HEK293 (cell line): ENCODE data around the gene CPO.

Source experiments
- BCL11A ChIP-seq: fragments of 450-650 bp; formaldehyde crosslinking; IDR thresholded peaks from 2 replicates; pipeline ENCODE4 v1.5.1; 2016; ENCODE audit warnings: low read depth, missing biosample characterization, missing genetic modification characterization
- MYNN ChIP-seq: fragments of 450-650 bp; formaldehyde crosslinking; IDR thresholded peaks from 2 replicates; pipeline ENCODE4 v1.5.1; 2016; ENCODE audit warnings: missing biosample characterization, missing genetic modification characterization, borderline replicate concordance
- PBX3 ChIP-seq: sonication (generic); formaldehyde crosslinking; IDR thresholded peaks from 2 replicates; pipeline ENCODE4 v1.8.1; 2022; ENCODE audit warnings: mild to moderate bottlenecking, moderate library complexity, missing genetic modification reagents
- PRDM4 ChIP-seq: fragments of 450-650 bp; formaldehyde crosslinking; IDR thresholded peaks from 2 replicates; pipeline ENCODE4 v1.5.1; 2017; ENCODE audit warnings: missing biosample characterization, missing genetic modification characterization
- RBAK ChIP-seq: fragments of 450-650 bp; formaldehyde crosslinking; IDR thresholded peaks from 2 replicates; pipeline ENCODE4 v1.5.1; 2016; ENCODE audit warnings: missing biosample characterization, missing genetic modification characterization
- ZBTB49 ChIP-seq: fragments of 450-650 bp; formaldehyde crosslinking; IDR thresholded peaks from 2 replicates; pipeline ENCODE4 v1.5.1; 2016; ENCODE audit warnings: missing biosample characterization, missing genetic modification characterization, low read depth
- ZFP37 ChIP-seq: fragments of 450-650 bp; formaldehyde crosslinking; IDR thresholded peaks from 2 replicates; pipeline ENCODE4 v1.5.1; 2016; ENCODE audit warnings: missing biosample characterization, missing genetic modification characterization
- ZNF146 ChIP-seq: fragments of 450-650 bp; formaldehyde crosslinking; IDR thresholded peaks from 2 replicates; pipeline ENCODE4 v1.5.1; 2016; ENCODE audit warnings: missing biosample characterization, missing genetic modification characterization
- ZNF169 ChIP-seq: fragments of 450-650 bp; formaldehyde crosslinking; IDR thresholded peaks from 2 replicates; pipeline ENCODE4 v1.5.1; 2016; ENCODE audit warnings: missing biosample characterization, missing genetic modification characterization
- ZNF184 ChIP-seq: fragments of 450-650 bp; IDR thresholded peaks from 2 replicates; pipeline ENCODE4 v1.5.1; 2018; ENCODE audit warnings: missing biosample characterization, mild to moderate bottlenecking, missing genetic modification characterization
- ZNF335 ChIP-seq: fragments of 450-650 bp; formaldehyde crosslinking; conservative IDR thresholded peaks from 2 replicates; pipeline ENCODE4 v1.5.1; 2016; ENCODE audit warnings: missing biosample characterization, missing genetic modification characterization
- ZNF629 ChIP-seq: fragments of 450-650 bp; formaldehyde crosslinking; IDR thresholded peaks from 2 replicates; pipeline ENCODE4 v1.5.1; 2017; ENCODE audit warnings: missing biosample characterization, missing genetic modification characterization
- TF ChIP-seq, protein P1 (sequence below): fragments of 450-650 bp; formaldehyde crosslinking; IDR thresholded peaks from 2 replicates; pipeline ENCODE4 v1.5.1; 2016; ENCODE audit warnings: missing biosample characterization, missing genetic modification characterization

- TF ChIP-seq ZBTB49 (no peak), RBAK (no peak), ZNF184 (tag by site-specific recombination) (no peak), MYNN (tag by site-specific recombination) (no peak), ZNF335 (tag by site-specific recombination) (no peak), ZNF146 (tag by site-specific recombination) (no peak), PRDM4 (no peak), PBX3 (CRISPR knock-in tag) (no peak), ZNF169 (tag by site-specific recombination) (no peak), ZFP37 (tag by site-specific recombination) (no peak), BCL11A (tag by site-specific recombination) (no peak), ZNF629 (tag by site-specific recombination) (no peak)
- TF ChIP-seq, protein P1, sequence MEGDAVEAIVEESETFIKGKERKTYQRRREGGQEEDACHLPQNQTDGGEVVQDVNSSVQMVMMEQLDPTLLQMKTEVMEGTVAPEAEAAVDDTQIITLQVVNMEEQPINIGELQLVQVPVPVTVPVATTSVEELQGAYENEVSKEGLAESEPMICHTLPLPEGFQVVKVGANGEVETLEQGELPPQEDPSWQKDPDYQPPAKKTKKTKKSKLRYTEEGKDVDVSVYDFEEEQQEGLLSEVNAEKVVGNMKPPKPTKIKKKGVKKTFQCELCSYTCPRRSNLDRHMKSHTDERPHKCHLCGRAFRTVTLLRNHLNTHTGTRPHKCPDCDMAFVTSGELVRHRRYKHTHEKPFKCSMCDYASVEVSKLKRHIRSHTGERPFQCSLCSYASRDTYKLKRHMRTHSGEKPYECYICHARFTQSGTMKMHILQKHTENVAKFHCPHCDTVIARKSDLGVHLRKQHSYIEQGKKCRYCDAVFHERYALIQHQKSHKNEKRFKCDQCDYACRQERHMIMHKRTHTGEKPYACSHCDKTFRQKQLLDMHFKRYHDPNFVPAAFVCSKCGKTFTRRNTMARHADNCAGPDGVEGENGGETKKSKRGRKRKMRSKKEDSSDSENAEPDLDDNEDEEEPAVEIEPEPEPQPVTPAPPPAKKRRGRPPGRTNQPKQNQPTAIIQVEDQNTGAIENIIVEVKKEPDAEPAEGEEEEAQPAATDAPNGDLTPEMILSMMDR (tag by site-specific recombination), result no peak
Measured at GRCh38 chr2:206937555-206937954, 1.8 kb upstream of the CPO start.
